T-helper 2 cell (primary cell): Measurements from ENCODE around the gene SLCO1B3.
"Not testable (repeated sequence)": the region's sequence is repeated elsewhere in the genome, so short reads cannot be mapped to it uniquely, and the experiment has no call there.

Experiments used
- DNase-seq, 5 experiments: peaks; one replicate each; pipeline versions ENCODE4 v3.0.0 to v3.0.0-alpha.2; 2012 to 2022
- total RNA-seq, 2 donors: gene quantifications; one replicate each; lab custom pipeline; 2026; lab: John Stamatoyannopoulos, UW

SLCO1B3 gene
- 0 reads per million in 2 donors for total RNA-seq

DNA sequence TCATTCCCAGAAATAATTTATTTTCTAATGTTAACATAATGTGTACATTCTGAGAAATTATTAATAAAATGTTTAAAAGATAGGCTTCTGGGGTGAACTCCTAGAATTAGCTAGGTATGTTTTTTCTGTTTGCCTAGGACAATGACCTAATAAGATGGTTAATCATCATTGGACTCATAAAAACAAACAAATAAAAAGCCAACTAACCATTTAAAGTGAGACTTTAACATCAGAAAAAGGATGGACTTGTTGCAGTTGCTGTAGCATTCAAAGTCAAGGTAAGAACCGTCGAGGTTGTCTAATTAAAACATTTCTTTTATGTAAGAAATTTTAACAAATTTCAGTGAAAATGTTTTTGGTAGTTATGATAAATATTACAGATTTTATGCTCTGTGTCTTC lies at the start of gene SLCO1B3:
Gene SLCO1B3, plus strand, starts transcription at position 219 of the 400 bp plus-strand sequence. CDS start 5,034 bp downstream, outside the sequence.
- DNase-seq = no peak

GRCh38 chr12:20777420-20777819 lies 33.1 kb upstream of the SLCO1B3 start:
- no peak for DNase-seq

DNA sequence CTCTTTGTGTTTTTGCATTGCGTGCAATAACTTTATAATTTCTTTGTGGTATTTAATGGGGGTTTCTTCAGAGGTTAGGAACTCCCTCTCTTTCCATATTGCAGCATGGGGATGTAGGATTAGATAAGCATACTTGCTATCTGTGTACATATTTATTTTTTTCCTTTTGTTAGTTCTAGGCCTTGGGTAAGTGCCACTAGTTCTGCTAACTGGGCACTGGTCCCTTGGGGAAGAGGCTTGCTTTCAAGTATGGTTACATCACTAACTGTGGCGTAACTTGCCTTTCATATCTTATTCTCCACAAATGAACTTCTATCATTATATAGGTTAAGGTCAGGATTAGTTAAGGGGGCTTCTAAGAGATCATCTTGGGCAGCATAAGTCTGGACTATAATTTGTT lies 31.5 kb upstream of the SLCO1B3 start:
- no peak for DNase-seq

DNA sequence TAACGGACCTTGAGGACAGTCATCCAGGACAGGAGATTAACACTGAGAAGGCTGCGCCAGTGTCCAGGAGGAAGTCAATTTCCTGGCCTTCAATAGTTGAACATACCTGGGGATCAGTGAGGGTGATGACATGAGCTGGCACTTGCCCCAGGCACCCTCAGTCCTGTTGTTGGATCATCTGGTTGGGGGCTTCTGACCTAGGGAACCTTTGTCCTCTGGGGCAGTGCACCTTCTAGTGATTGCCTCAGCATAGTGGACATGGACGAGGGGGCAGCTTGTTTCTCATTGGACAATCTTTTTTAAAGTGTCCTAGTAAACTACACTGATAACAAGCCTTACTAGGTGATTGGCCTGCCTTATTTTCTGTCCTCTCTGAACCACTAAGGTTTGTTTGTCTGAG lies 30.5 kb upstream of the SLCO1B3 start:
- not testable (repeated sequence) for DNase-seq

GRCh38 chr12:20783796-20784357 lies 26.6 kb upstream of the SLCO1B3 start:
- not testable (repeated sequence) for DNase-seq

DNA sequence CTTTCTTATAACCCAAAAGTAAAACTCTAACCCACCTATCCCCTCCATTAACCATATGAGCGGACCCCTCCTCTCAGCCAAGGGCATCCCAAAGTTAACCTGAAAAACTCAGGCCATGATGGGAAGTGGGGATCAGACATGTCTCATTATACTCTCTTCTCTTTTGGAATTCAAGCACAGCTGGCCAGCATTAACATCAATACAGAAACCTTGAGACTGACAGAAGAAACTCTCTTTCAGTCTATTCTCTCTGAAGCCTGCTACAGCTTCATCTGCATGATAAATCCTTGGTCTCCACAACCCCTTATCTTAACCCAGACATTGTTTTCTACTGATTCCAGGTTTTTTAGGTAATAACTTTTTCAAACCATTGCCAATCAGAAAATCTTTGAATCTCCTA lies 17.5 kb upstream of the SLCO1B3 start:
- DNase-seq = no peak

DNA sequence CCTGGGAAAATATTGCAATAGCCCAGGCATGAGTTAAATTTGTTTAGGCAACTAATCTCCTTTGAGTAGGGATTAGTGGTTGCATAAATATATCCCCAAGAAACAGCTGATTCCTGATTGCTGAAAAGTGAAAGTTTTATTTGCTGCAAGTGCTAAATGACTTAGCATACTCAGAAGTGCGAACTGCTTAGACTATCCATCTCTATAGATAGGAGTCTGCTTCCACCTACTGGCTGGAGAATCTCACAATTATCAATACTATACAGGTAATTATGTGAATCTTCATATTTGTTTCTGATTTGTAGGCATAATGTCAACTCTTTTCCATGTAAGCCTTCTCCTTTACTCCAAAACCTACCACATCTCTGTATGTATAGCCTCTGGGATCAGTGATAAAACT lies 12.0 kb upstream of the SLCO1B3 start:
- DNase-seq = peak in 1 of 5 experiments; percentile 2

GRCh38 chr12:20800160-20800559 lies 10.3 kb upstream of the SLCO1B3 start:
- no peak for DNase-seq

DNA sequence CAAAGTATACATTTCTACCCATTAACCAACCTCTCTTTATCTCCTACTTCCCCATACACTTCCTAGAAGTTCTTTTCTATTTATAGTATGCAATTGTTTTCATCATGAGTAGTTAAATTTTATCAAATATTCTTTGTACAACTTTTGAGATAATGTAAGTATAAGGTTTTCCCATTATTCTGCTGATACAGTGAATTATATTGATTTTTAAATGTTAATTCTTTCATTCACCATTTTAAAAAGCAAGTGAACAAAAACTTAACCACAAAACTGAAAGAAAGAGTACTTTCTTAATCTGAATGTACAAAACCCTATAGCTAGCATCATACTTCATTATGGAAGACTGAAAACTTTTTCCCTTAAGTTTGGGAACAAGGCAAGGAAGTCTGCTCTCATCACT lies 9.5 kb upstream of the SLCO1B3 start:
- DNase-seq = no peak

DNA sequence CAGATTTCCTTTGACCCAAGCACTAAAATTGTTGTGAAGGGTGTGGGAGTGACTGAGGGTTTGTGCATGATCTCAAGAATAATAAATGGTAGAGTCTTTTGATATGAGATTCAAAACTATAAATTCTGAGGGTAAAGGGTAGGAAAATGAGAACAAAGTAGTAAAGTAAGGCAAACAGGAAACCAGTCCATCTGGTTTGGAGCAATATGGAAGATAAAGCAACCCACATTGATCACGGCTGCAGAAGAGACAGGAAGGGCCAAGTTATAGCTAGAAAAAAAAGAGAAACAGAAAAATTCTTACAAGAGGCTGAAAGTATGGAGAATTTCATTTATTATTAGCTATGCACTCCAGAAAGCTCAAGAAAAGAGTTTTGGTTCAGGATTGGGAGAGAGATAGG lies 4.6 kb upstream of the SLCO1B3 start:
- no peak for DNase-seq

- DNase-seq = no peak
Measured at GRCh38 chr12:20807192-20808080, 3.1 kb upstream of the SLCO1B3 start.

- DNase-seq = no peak
Measured at GRCh38 chr12:20808521-20808920, 2.0 kb upstream of the SLCO1B3 start.

DNA sequence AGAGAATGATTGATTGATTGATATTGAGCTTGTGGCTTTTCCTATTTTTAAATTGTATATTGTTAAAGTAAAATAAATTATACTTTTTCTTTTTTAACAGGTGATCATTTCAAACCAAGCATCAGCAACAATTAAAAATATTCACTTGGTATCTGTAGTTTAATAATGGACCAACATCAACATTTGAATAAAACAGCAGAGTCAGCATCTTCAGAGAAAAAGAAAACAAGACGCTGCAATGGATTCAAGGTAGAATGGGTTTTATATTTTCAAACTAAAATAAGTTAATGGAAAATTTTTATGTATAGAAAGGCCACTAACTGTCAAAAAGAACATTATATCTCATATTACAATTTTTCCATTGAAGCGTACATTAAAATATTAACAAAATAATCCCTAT lies 5.1 kb downstream of the SLCO1B3 start:
- DNase-seq = no peak

- no peak for DNase-seq
Measured at GRCh38 chr12:20822415-20822814, 11.9 kb downstream of the SLCO1B3 start.

- no peak for DNase-seq
Measured at GRCh38 chr12:20822925-20823324, 12.4 kb downstream of the SLCO1B3 start.

GRCh38 chr12:20829919-20830318 lies 19.4 kb downstream of the SLCO1B3 start:
- no peak for DNase-seq

GRCh38 chr12:20830456-20830855 lies 20.0 kb downstream of the SLCO1B3 start:
- no peak for DNase-seq

DNA sequence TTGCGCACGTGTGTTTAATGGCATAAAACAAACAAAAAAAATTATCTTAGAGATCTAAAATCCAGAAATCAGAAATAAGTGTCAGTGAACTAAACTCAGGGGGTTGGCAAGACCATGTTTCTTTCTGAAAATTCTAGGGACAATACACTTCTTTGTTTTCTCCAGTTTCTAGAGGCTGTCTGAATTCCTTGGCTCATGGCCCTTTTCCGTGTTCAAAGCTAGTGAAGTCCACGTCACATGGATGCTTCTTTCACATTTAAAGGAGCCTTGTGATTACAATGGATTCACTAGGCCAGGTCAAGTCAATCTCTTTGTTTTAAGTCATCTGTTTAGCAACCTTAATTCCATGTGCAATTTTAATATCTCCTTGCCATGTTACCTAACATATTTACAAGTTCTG lies 22.4 kb downstream of the SLCO1B3 start:
- DNase-seq = no peak

GRCh38 chr12:20852649-20853048 lies 42.1 kb downstream of the SLCO1B3 start:
- DNase-seq = no peak

GRCh38 chr12:20863056-20863455 lies 52.6 kb downstream of the SLCO1B3 start:
- DNase-seq = no peak

DNA sequence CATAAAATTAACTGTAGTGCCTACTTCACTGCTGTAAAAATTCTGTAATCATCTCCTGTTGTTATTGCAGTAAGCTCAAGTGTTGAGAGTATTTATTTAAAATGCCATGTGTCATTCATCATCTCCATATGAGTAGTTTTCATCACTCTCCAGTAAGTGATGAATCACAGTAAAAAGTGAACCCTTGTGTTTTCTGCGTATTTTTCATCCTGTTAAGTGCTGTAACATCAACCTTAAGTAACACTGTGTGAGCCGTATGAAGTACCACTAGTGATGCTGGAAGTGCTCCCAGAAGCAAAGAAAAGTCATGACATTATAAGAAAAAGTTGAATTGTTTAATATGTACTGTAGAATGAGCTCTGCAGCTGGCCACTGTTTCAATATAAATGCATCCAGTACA lies 55.4 kb downstream of the SLCO1B3 start:
- no peak for DNase-seq

DNA sequence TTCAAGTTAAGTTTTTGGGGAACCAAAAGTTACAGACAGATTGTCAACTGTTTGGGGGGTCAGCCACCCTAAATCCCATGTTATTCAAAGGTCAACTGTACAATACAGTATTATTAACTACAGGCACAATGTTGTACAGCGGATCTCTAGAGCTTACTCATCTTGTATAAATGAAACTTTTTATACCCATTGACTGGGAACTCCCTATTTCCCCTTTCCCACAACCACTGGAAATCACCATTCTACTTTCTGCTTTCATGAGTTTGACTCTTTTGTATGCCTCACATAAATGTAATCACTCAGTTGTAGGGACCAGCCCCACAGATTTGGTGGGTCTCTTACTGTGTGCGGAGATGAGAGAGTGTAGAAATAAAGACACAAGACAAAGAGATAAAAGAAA lies 57.8 kb downstream of the SLCO1B3 start:
- DNase-seq = no peak

GRCh38 chr12:20883288-20883687 lies 72.8 kb downstream of the SLCO1B3 start:
- no peak for DNase-seq

DNA sequence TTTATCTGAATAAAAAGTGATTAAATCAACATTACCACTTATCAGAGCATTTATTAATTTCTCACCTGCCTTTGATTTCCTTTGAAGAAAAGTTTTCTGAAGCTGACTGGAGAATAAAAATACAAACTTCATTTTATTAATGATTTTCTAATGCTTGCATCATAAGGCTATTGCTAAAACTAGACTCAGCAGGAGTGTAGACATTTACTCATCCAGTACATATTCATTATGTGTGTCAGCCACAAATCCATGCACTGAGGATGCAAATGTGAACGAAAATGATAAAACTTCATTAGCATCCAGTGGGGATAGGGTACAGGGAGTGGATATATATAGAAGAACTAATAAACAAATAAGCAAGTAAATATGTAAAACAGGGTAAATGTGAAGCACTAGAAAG lies 74.6 kb downstream of the SLCO1B3 start:
- DNase-seq = no peak
